ENCODE results near the gene NAA60. TPM values are rescaled to one million over a fixed set of nuclear protein-coding genes. Genes with fewer than 3 reads are reported as not detected.

Gene NAA60
- total and polyA plus RNA-seq, 4 donors, result 11.3 to 41.3 (median 25.6) TPM

DNA sequence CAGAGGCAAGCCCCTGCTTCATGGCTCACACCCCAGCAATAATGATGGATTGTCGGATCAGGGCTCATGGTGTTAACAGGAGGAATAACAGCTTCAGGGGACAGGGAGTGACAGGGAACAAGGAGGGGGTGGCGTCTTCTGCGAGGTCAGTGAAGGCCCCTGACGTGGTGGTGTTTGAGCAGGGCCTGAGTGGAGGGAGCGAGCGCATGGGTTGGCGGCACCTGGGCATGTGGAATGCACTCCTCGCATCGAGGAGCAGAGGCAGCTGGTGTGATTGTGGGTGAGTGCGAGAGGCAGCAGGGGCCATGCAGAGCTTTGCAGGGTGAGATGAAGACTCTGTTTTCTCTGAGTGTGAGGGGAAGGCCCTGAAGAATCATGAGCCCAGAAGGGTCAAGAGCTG, 90.6 kb downstream of the NAA60 start:
- DNase-seq (ENCODE audit: low spot score), result no peak
- Histone ChIP-seq H3K27ac (ENCODE audit: low read depth in 1 of 2, low read length in 2 of 2) (no peak overlapping the region), H3K4me3 (ENCODE audit: low read depth in 1 of 3, low read length in 3 of 3) (no peak overlapping the region), H3K4me1 (ENCODE audit: control insufficient read depth in 4 of 4, insufficient read depth in 4 of 4, low read length in 3 of 4) (peaks cover 2 to 16% (median 10%) of the 10 kb centered on the region in 4 donors), H3K36me3 (ENCODE audit: control insufficient read depth in 4 of 4, insufficient read depth in 3 of 4, low read depth in 1 of 4, low read length in 3 of 4) (peaks cover 2 to 28% (median 11%) of the 10 kb centered on the region in 4 donors), H3K9me3 (ENCODE audit: control insufficient read depth in 4 of 4, low read length in 3 of 4) (no peaks in the 10 kb centered on the region), H3K9ac (ENCODE audit: low read depth in 1 of 2, low read length in 2 of 2) (no peak overlapping the region), H3K27me3 (ENCODE audit: control insufficient read depth in 4 of 4, insufficient read depth in 4 of 4, low read length in 3 of 4) (no peaks in the 10 kb centered on the region)
- WGBS, result 97% methylated on average over 10 of the region's 10 CpGs
- TF ChIP-seq EGR1 (IDR thresholded peaks at IDR 0.05; ENCODE audit: low read depth in 2 of 2), result no peak
- TF ChIP-seq, protein P1, sequence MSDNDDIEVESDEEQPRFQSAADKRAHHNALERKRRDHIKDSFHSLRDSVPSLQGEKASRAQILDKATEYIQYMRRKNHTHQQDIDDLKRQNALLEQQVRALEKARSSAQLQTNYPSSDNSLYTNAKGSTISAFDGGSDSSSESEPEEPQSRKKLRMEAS (IDR thresholded peaks at IDR 0.05), result no peak

DNA sequence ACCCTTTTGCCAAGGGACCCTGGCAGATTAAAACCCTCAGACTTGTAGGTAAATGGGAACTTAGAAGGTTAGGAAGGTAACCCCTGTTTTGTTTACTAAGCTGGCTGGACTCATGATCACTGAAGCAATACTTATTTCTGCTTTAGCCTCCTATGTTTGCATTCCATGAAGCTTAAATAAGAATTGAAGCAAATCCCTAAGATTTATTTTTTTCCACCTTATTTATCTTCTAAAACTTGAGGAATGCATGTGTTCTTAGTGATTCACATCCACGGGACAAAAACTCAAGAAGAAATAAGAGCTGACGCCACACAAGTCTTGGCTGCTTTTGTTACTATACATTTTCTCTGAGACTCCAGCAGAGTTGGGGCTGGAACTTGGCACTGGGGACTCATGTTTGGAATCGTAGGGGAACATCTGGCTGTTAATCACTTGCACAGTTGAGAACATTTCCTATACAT, 92.8 kb downstream of the NAA60 start:
- Histone ChIP-seq H3K27ac (ENCODE audit: low read depth in 1 of 2, low read length in 2 of 2) (no peak overlapping the region), H3K36me3 (ENCODE audit: control insufficient read depth in 4 of 4, insufficient read depth in 3 of 4, low read depth in 1 of 4, low read length in 3 of 4) (peaks cover 2 to 21% (median 7%) of the 10 kb centered on the region in 4 donors), H3K9ac (ENCODE audit: low read depth in 1 of 2, low read length in 2 of 2) (no peak overlapping the region), H3K4me3 (ENCODE audit: low read depth in 1 of 3, low read length in 3 of 3) (no peak overlapping the region), H3K27me3 (ENCODE audit: control insufficient read depth in 4 of 4, insufficient read depth in 4 of 4, low read length in 3 of 4) (no peaks in the 10 kb centered on the region), H3K9me3 (ENCODE audit: control insufficient read depth in 4 of 4, low read length in 3 of 4) (no peaks in the 10 kb centered on the region), H3K4me1 (ENCODE audit: control insufficient read depth in 4 of 4, insufficient read depth in 4 of 4, low read length in 3 of 4) (peaks cover 2 to 16% (median 10%) of the 10 kb centered on the region in 4 donors)
- 65% methylated on average over 3 of the region's 3 CpGs for WGBS
- no peak for DNase-seq (ENCODE audit: low spot score)
- TF ChIP-seq HNF4A (conservative IDR thresholded peaks at IDR 0.05) (peak in 1 of 2 donors; percentile 18), FOXA2 (IDR thresholded peaks at IDR 0.05) (no peak)

Small RNA genes lying within 50 kb of the gene (small RNA-seq; reads per million reads assigned to genes)
- gene MIR6126, result not detected

Other genes with a start within 250 kb of the NAA60 start
- 1 to 10 TPM; 4.5 to 5.3 TPM for gene ZNF200, start 208.5 kb upstream of the NAA60 start, total RNA-seq
- gene ZNF200, start 208.5 kb upstream of the NAA60 start, polyA plus RNA-seq, result 1 to 10 TPM; 1.8 to 2.3 TPM
- gene MEFV, start 187.0 kb upstream of the NAA60 start, total RNA-seq, result 1 to 10 TPM; 1.2 to 3.3 TPM
- under 1 TPM; 0.33 to 0.36 TPM for gene MEFV, start 187.0 kb upstream of the NAA60 start, polyA plus RNA-seq
- 10 to 100 TPM; 17.2 to 27.3 TPM for gene ZNF263, start 160.2 kb upstream of the NAA60 start, total RNA-seq
- 1 to 10 TPM; 6.3 to 9.4 TPM for gene ZNF263, start 160.2 kb upstream of the NAA60 start, polyA plus RNA-seq
- gene TIGD7, start 138.2 kb upstream of the NAA60 start, total RNA-seq, result 1 to 10 TPM; 1.8 to 2.6 TPM
- under 1 TPM; 0.58 to 0.71 TPM for gene TIGD7, start 138.2 kb upstream of the NAA60 start, polyA plus RNA-seq
- gene ZNF75A, start 138.2 kb upstream of the NAA60 start, total RNA-seq, result 10 to 100 TPM; 11.0 to 17.2 TPM
- gene ZNF75A, start 138.2 kb upstream of the NAA60 start, polyA plus RNA-seq, result 1 to 10 TPM; 4.9 to 8.6 TPM
- gene OR2C1, start 87.8 kb upstream of the NAA60 start, total RNA-seq, result under 1 TPM; 0.08 to 0.19 TPM
- not detected for gene OR2C1, start 87.8 kb upstream of the NAA60 start, polyA plus RNA-seq
- 1 to 10 TPM; 6.1 to 7.7 TPM for gene ZSCAN32, start 42.7 kb upstream of the NAA60 start, total RNA-seq
- 1 to 10 TPM; 4.2 to 5.9 TPM for gene ZSCAN32, start 42.7 kb upstream of the NAA60 start, polyA plus RNA-seq
- 1 to 10 TPM; 4.2 to 4.6 TPM for gene ZNF174, start 42.5 kb upstream of the NAA60 start, total RNA-seq
- 1 to 10 TPM; 3.8 to 4.1 TPM for gene ZNF174, start 42.5 kb upstream of the NAA60 start, polyA plus RNA-seq
- gene ZNF597, start 176 bp upstream of the NAA60 start, total RNA-seq, result 1 to 10 TPM; 1.2 to 1.7 TPM
- gene ZNF597, start 176 bp upstream of the NAA60 start, polyA plus RNA-seq, result under 1 TPM; 0.53 to 0.54 TPM
- not detected for gene C16orf90, start 51.8 kb downstream of the NAA60 start, total RNA-seq
- gene C16orf90, start 51.8 kb downstream of the NAA60 start, polyA plus RNA-seq, result not detected
- 1 to 10 TPM; 4.4 to 5.2 TPM for gene CLUAP1, start 57.3 kb downstream of the NAA60 start, total RNA-seq
- gene CLUAP1, start 57.3 kb downstream of the NAA60 start, polyA plus RNA-seq, result 1 to 10 TPM; 3.1 to 8.1 TPM
- gene NLRC3, start 133.7 kb downstream of the NAA60 start, total RNA-seq, result 1 to 10 TPM; 1.5 to 2.2 TPM
- under 1 TPM; 0.35 to 0.58 TPM for gene NLRC3, start 133.7 kb downstream of the NAA60 start, polyA plus RNA-seq
- 1 to 10 TPM; 1.8 to 4.9 TPM for gene SLX4, start 167.9 kb downstream of the NAA60 start, total RNA-seq
- under 1 TPM; 0.32 to 0.87 TPM for gene SLX4, start 167.9 kb downstream of the NAA60 start, polyA plus RNA-seq
- 10 to 100 TPM; 10.2 to 11.6 TPM for gene DNASE1, start 211.0 kb downstream of the NAA60 start, total RNA-seq
- gene DNASE1, start 211.0 kb downstream of the NAA60 start, polyA plus RNA-seq, result 1 to 10 TPM in 1 of 2 donors, under 1 TPM in 1; 0.77 to 2.1 TPM

Measured in liver (tissue), 10 donors.